ENCODE results near the gene CD180.

DNA sequence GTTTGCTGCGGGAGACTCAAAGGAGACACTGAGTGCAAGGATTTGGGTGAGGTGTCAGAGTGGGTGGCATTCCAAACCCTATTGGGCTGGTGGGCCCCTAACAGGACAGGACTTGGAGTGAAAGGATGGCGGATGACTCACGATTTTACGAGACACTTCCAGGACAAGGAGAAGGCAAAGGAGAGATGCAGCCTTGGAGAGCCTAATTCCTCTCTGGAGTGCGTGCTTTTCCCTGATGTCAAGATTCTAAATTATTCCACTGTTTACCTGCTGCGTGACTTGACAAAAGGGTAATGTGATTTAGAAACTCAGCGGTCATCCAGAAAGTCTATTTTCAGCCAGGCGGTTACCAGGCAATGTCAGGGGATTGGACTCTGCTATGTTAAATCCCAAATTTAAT, 41.6 kb upstream of the CD180 start:
- TF ChIP-seq CTCF (IDR thresholded peaks at IDR 0.05; ENCODE audit: insufficient read depth, low read length) (no peak), SPI1 (IDR thresholded peaks at IDR 0.05; ENCODE audit: borderline replicate concordance, low read depth) (no peak), GABPA (IDR thresholded peaks at IDR 0.05; ENCODE audit: low read depth) (no peak), POLR2AphosphoS5 (IDR thresholded peaks at IDR 0.05; ENCODE audit: low read depth) (no peak)
- TF ChIP-seq, protein P1, sequence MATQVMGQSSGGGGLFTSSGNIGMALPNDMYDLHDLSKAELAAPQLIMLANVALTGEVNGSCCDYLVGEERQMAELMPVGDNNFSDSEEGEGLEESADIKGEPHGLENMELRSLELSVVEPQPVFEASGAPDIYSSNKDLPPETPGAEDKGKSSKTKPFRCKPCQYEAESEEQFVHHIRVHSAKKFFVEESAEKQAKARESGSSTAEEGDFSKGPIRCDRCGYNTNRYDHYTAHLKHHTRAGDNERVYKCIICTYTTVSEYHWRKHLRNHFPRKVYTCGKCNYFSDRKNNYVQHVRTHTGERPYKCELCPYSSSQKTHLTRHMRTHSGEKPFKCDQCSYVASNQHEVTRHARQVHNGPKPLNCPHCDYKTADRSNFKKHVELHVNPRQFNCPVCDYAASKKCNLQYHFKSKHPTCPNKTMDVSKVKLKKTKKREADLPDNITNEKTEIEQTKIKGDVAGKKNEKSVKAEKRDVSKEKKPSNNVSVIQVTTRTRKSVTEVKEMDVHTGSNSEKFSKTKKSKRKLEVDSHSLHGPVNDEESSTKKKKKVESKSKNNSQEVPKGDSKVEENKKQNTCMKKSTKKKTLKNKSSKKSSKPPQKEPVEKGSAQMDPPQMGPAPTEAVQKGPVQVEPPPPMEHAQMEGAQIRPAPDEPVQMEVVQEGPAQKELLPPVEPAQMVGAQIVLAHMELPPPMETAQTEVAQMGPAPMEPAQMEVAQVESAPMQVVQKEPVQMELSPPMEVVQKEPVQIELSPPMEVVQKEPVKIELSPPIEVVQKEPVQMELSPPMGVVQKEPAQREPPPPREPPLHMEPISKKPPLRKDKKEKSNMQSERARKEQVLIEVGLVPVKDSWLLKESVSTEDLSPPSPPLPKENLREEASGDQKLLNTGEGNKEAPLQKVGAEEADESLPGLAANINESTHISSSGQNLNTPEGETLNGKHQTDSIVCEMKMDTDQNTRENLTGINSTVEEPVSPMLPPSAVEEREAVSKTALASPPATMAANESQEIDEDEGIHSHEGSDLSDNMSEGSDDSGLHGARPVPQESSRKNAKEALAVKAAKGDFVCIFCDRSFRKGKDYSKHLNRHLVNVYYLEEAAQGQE (IDR thresholded peaks at IDR 0.05; ENCODE audit: insufficient replicate concordance, low read depth): no peak

Measured in HL-60 (cell line).